NCI-H1694 (cell line): ENCODE results near the gene CNIH4.
"Not testable (repeated sequence)": the region's sequence is repeated elsewhere in the genome, so short reads cannot be mapped to it uniquely, and the experiment has no call there.

Source experiments
- DNase-seq: peaks from one replicate; lab custom pipeline; 2025; lab: John Stamatoyannopoulos, UW

CNIH4 gene

DNA sequence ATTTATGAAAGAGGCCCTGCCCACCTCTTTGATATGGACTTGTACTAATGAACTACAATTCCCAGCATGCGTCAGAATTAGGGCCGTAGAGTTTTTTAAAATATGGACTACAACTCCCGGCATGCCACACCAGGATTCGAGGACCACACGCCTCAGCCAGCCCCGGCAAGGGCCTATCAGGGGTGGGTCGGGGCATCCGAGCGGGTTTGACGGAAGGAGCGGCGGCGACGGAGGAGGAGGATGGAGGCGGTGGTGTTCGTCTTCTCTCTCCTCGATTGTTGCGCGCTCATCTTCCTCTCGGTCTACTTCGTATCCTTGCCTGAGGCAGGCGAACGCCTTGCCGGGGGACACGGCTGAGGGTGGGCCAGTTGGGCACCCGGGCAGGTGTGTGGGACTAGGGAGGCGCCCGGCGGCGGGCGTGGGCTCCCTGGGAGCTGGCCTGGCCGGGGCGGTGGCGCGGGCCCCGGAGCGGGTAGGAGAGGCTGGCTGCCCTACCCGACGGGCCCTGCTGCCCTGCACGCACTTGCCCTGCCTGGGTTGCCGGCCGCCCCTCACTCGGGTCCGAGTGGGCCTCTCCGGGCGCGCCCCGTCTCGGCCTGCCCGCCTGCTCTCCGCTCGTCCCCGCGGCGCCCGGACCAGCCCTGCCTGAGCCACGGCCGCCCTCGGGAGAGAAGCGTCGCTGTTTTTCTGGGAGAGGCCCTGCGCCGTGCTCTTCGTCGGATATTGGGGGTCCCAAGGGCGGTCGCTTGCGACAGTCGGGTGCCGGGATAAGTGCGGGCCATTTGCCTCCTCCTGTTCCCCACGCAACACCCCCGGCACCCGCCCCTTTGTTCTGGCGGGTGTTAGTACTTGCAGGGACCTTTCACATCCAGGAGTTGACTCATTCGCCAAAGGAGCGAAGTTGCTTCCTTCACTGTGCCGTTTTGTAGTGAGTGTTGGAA lies at the start of gene CNIH4:
Gene CNIH4 (plus strand): TSS at position 195 of the 941 bp plus-strand sequence. CDS start 46 bp downstream, at position 241.
- DNase-seq, result peak; percentile 95

DNA sequence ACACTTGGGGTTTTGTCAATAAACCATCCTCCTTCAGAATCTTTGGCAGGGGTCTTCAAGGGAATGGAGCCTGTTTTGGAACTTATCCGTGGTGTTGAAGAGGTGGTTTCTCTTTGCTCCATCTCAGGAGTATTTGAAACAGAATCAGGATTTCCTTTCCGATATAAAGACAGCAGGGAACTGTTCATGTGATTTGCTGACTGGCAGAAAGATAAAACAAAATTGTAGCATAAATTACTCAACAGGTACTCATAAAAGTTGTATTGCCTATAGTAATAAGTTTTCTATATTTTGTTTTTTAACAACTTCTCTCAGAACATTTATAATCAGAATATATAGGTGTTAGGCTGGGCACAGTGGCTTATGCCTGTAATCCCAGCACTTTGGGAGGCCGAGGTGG lies 48.6 kb upstream of the CNIH4 start:
- no peak for DNase-seq

DNA sequence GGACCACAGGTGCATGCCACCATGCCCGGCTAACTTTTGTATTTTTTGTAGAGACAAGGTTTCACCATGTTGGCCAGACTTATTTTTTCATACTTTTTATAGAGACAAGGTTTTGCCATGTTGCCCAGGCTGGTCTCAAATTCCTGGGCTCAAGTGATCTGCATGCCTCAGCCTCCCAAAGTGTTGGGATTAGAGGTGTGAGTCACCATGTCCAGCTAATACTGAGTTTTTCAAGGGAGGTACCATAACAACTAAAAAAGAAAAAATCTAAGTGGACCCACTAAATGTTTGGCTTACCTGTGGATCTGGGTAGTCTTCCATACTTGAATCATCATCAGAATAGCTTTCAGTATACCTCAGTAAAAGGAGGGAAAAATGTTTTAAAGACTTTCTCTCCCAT lies 45.2 kb upstream of the CNIH4 start:
- DNase-seq, result not testable (repeated sequence)

DNA sequence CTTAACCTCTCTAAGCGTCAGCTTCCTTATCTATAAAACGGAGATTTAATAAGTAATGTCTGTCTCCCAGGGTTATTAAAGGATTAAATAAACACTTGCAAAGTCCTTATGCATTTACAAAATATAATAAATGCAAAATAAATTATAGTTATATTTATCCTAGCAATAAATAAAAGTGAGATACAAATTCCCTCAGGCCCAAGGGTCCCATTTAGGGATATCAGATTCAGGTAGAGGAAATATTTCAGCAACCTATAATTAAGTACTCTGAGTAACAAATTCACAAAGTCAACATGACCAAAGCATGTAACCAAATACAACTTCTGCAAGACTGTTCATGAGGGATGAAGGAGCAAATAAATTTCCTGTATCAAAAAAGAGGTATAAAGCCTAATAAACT lies 44.7 kb upstream of the CNIH4 start:
- DNase-seq, result no peak

DNA sequence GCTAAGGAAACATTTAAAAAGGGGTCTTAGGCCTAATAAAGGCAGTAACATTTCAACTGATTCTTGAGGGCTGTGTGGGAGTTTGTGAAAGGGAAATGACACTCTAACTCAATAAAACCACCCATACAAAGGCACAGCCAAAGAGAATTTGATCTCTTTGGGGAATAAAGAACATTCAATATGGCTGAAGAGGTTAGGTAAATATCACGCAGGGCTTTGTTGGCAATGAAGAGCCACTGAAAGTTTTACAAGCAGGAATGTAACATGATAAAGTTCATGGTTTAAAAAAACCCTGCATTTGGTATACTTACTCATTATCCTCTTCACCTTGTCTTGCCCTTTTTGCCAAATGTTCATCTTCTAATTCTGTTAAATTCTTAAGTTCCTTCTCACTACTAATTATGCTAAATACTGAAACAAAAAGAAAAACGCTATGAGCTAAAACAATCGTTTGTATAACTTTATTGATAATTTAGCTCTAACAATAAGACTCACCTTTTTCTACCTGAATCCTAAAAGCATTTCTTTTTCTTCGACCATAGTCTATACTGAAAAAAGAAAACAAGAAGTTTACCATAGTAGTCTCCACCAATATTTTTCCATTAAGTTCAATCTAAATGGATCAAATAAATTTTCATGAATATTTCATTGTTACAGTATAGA lies 39.2 kb upstream of the CNIH4 start:
- DNase-seq, result no peak

DNA sequence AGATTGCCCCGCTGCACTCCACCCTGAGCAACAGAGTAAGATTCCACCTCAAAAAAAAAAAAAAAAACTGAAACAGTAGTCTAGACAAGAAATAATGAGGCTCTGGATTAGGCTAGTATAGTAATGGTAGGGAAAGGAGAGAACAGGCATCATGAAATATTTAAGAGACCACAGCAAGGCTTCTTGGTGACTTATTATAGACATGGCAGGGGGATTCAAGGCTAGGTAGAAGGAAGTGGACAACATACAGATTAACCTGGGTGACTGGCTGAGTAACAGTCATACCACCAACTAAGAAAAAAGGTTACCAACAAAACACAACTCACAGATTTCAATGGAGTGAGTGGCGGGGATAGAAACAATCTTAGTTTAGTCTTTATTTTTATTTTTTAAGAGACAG lies 35.0 kb upstream of the CNIH4 start:
- DNase-seq, result no peak

DNA sequence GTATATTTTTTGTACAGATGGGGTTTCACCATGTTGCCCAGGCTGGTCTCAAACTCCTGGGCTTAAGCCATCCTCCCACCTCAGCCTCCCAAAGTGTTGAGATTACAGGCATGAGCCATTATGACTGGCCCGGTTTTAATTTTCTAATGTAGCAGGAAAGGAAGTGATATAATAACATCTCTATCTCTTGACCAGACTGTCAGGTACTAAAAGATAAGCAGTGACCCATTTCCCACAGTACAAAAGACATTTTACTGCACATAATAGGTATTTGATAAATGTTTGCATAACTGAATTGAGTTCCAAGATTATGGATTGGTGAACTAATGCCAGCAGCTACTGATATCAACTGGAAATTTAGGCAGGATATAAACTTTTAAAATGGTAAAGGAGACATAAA lies 30.7 kb upstream of the CNIH4 start:
- DNase-seq, result no peak

DNA sequence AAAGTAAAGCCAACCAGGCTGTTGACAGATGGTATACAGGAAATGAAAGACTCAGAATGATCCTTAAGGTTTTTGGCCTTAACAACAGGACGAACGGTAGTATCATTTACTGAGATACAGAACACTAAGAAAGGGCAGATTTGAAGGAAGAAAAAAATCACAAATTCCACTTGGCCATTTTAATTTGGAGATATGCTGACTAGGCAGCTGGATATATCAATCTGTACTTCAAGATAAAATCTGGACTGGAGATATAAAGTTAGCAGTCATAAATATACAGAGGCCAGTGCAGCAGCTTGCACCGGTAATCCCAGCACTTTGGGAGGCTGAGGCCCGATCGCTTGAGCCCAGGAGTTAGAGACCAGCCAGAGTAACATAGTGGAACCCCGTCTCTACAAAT lies 28.0 kb upstream of the CNIH4 start:
- DNase-seq, result no peak

DNA sequence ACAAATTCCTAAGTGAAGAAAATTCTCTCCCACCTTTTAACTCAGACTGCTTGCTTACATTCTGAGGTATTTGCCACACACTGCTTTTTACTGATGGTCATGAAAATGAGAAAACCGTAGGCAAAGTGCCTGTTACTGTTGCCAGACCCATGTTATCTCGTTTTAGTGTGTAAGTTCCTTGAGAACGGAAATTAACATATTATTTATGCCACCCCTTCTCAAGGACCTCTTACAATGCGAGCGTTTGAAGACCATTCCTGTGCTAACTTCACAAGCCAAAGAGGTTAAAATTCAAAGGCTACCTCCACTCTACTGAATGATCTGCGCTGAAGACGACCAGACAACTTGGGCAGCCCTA lies 27.2 kb upstream of the CNIH4 start:
- DNase-seq, result no peak

DNA sequence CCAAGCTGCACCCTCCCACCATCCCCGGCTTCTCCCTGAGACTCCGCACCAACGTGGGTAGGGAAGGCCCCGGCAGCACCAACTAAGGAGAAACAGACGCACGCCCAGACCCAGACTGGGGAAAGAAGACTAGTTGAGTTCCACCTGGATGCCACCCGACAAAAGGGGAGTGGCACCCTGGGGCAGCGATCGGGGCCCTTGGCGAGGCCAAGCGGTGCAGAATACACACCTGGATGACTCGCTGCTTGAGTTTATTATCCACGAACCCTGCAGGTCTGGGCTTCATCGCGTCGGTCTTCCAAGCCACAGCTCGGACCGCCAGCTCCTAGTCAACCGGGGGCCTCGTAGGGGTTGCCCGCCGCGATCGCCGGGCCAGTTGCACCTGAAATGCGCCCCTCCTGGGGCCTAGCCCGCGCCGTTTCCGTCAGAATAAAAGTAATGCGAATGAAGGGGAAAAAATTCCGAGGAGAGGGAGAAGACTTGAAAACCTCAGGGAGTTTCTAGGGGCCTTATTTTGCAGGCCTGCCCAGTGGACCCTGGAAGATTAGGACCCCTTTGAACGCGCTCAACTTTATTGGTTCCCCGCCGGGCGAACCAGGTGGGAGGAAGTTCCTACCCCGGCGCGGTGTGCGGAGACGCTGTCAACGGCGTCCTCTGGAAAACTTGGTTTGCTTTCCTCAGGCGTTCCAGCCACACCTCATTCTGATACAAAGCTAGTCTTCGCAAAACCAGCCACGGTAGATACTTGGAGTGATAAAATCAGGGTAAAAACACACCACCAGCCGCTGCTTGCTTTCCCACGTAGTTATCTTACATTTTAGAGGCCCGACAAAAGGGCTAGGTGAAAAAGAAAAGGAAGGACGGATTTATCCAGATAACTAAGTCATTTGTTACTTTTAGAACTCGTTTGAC lies 26.6 kb upstream of the CNIH4 start, which contains the start of gene NVL:
Gene NVL (minus strand): TSS at position 331 of the 912 bp plus-strand sequence. CDS start 45 bp downstream, at position 286.
- peak; percentile 80 for DNase-seq

DNA sequence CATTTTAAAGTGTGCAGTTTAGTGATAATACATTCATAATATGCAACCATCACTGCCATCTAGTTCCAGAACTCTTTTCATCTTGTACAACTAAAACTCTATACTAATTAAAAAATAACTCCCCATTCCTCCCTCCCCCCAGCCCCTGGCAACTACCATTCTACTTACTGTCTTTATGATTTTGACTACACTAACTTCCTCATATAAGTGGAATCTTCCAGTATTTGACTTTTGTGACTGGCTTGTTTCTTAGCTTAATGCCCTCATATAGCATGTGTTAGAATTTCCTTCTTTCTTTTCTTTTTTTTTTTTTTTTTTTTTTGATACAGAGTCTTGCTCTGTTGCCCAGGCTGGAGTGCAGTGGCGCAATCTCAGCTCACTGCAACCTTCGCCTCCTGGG lies 25.4 kb upstream of the CNIH4 start:
- no peak for DNase-seq

DNA sequence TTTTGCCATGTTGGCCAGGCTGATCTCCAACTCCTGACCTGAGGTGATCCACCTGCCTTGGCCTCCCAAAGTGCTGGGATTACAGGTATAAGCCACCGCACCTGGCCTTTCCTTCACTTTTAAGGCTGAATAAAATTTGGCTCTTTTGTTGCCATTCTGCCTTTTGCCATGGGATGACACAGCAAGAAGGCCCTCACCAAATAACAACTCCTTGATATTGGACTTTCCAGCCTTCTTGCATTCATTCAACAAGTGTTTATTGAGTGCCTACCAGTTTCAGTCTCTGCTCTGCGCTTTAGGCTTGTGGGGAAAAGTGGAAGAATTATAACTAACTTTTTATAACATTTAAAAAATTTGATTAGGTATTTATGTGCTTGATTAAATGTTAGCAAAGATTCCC lies 24.9 kb upstream of the CNIH4 start:
- no peak for DNase-seq

DNA sequence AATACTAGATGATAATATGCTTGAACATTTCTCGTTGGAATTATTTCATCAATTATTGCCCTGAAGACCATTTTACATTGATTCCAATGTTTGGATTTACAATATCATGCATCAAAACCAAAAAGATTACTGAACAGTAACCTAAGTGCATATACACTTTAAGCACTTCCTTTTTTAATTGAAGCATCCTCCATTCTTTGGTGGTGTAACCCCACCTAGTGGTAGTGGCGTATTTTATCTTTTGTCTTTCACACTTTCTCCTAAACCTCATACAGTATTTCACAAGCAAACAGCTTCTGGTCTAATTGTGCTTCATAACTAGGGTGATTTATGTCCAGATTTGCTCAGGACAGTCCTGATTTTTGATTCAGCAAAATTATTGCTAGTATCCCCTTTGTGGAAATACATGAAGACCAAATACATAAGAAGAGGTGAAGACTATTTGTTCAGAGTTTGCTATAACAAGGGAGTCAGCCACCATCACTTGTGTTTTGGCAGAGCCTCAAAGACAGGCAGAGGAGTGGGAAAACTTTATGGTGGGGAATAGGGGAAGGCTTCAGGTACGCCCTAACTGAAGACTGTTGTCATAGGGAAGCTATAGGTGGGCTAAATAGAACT lies 23.3 kb upstream of the CNIH4 start:
- DNase-seq, result peak; percentile 58

DNA sequence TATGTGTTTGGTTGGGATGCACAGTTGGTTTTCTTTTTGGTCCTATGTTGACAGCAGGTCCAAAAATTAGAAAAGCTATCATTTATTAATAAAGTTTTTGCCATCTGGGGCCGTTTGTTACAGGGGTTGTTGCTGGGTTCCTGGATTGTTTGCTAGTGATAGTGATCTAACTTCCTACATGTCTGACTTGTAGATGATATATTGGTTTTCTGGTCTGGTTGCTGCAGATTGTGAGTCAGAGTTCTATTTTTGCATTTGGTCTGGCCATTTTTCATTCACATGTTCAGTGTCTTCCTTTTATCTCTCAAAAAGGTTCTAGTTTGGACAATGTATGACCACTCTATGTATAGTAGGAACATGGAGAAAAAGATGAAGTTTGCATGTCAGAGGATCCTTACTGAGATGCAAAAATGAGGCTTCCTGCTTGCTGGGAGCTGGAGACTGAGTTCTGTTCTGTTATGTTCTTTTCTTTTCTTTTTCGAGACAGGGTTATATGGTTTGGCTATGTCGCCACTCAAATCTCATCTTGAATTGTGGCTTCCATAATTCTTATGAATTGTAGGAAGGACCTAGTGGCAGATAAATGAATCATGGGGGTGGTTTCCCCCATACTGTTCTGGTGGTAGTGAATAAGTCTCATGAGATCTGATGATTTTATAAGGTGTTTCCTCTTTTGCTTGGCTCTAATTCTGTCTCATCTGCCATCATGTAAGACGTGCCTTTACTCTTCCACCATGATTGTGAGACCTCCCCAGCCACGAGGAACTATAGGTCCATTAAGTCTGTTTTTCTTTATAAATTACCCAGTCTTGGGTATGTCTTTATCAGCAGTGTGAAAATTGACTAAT lies 22.5 kb upstream of the CNIH4 start:
- DNase-seq, result no peak

DNA sequence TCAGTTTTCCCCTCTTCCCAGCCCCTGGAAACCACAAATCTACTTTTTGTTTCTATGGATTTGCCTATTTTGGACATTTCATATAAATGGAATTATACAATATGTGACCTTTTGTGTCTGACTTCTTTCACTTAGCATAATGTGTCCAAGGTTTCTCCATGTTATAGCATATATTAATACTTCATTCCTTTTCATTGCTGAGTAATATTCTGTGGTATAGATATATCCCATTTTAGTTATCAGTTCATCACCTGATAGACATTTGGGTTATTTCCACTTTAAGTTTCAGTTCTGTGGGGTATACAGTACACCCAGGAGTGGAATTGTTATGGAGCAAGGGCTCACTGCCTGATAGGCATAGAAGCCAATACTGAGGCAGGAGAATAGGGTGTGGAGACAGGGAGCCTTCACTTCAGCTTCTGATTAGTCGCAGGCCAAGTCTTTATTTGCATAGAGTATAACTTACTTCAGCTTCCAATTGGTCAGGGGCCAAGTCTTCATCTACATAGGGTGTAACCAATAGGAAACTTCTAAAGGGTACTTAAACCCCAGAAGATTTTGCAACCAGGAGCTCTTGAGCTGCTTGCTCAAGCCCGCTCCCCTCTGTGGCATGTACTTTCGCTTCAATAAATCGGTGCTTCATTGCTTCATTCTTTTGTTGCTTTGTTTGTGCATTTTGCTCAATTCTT lies 18.4 kb upstream of the CNIH4 start:
- DNase-seq, result no peak

DNA sequence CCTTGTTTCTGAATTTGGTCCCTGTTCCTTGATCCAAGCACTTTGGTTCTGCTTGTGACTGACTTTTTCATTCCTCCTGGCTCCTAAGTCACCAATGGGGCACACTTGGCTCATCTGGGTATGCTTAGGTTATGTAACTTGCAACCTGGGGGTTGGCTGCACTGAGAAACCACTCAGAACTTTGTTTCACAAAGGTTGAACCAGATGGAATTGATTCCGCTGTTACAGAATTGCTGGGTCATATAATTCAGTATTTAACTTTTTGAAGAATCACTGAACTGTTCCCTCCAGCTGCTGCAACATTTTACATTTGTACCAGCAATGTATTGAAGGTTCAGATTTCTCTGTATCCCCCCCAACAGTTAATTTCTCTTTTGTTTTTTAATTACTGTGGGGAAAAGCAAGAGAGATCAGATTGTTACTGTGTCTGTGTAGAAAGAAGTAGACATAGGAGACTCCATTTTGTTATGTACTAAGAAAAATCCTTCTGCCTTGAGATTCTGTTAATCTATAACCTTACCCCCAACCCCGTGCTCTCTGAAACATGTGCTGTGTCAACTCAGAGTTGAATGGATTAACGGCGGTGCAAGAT lies 17.1 kb upstream of the CNIH4 start:
- no peak for DNase-seq

DNA sequence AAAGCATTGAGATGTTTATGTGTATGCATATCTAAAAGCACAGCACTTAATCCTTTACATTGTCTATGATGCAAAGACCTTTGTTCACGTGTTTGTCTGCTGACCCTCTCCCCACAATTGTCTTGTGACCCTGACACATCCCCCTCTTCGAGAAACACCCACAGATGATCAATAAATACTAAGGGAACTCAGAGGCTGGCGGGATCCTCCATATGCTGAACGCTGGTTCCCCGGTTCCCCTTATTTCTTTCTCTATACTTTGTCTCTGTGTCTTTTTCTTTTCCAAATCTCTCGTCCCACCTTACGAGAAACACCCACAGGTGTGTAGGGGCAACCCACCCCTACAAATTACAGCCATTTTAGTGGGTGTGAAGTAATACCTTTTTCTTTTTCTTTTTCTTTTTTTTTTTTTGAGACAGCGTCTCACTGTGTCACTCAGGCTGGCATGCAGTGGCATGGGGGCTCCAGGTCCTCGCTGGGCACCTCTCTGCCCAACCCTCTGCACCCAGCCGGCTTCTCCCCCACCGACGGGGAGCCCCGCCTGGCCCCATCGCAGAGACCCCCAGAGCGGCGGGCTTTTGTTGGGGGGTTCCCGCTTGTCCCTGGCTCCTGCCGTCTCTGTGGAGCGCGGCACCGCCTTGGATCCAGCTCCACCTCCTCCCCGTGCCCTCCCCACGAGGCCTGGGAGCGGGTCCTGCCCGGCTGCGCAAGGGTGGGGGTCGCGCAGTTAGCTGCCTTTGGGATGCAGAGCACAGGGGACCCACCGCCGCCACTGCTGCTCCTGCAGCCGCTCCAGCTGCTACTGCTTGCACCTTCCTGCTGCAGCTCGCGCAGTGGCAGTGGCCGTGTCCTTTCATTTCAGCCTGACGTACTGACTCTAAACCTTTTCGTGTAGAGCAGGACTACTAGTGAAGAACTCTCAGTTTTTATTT lies 16.0 kb upstream of the CNIH4 start:
- not testable (repeated sequence) for DNase-seq

DNA sequence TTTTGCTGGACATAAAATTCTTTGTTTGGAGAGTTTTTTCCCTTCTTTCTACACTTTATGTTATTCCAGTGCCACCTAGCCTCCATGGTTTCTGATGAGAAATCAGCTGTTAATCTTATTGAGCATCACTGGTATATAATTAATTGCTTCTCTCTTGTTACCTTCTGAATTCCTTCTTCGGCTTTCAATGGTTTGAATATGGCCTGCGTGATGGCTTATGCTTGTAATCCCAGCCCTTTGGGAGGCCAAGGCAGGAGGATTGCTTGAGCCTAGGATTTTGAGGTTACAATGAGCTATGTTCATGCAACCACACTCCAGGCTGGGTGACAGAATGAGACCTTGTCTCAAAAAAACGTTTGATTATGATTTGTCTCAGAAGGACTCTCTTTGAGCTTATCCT lies 13.0 kb upstream of the CNIH4 start:
- no peak for DNase-seq

DNA sequence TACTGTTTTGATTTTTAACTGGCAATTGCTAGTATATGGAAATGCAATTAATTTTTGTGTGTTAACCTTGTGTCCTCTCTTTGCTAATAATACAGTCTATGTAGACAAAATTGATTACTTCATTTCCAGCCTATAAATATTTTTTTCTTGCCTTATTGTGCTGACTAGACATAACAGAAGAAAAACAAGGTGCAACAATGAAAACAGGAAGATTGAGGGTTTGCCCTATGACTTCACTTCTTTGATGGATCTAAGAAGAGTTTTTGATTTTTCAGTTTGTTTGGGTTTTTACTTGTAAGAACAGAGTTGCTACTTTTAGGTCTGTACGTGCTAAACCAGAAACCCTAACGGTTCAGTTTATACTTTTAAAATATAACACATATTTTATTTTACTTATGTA lies 8.5 kb upstream of the CNIH4 start:
- no peak for DNase-seq
